ENCODE results near the gene ZBTB20. TPM values are rescaled to one million over a fixed set of nuclear protein-coding genes. Genes with fewer than 3 reads are reported as not detected.

Gene ZBTB20
- total and polyA plus RNA-seq, 2 donors (not counting 1 experiment from before 2014, with no cell fraction given): 4.0 to 22.5 TPM

- Histone ChIP-seq H3K4me2 (ENCODE audit: extremely low read depth, insufficient read depth, low read length) (no peak overlapping the region), H3K36me3 (ENCODE audit: control insufficient read depth, insufficient read depth, low read length) (no peaks in the 10 kb centered on the region)
Measured at GRCh38 chr3:114939920-114940319, 207.2 kb downstream of the ZBTB20 start.

GRCh38 chr3:114933407-114933806 is 213.7 kb downstream of the ZBTB20 start:
- DNase-seq (ENCODE audit: low read depth in 2 of 2): no peak
- Histone ChIP-seq H2AFZ (ENCODE audit: low read length) (no peak overlapping the region), H3K36me3 (ENCODE audit: control insufficient read depth, insufficient read depth, low read length) (no peaks in the 10 kb centered on the region), H3K4me1 (ENCODE audit: control insufficient read depth, extremely low read depth, insufficient read depth, low read length) (no peaks in the 10 kb centered on the region), H4K20me1 (ENCODE audit: control insufficient read depth, extremely low read depth, insufficient read depth, low read length) (no peaks in the 10 kb centered on the region), H3K4me2 (ENCODE audit: extremely low read depth, insufficient read depth, low read length) (no peak overlapping the region), H3K27ac (ENCODE audit: insufficient read depth, low read length) (no peak overlapping the region), H3K9me3 (ENCODE audit: control insufficient read depth, insufficient read depth, low read depth, low read length) (no peaks in the 10 kb centered on the region), H3K27me3 (ENCODE audit: control insufficient read depth, insufficient read depth, low read length) (no peaks in the 10 kb centered on the region), H3K79me2 (ENCODE audit: control insufficient read depth, insufficient read depth, low read length) (no peaks in the 10 kb centered on the region), H3K9ac (ENCODE audit: insufficient read depth, low read length) (no peak overlapping the region), H3K4me3 (replicated peaks in 1 of 4; ENCODE audit: control extremely low read depth in 1 of 4, insufficient read depth in 1 of 4, low read depth in 3 of 4, low read length in 4 of 4) (no peak overlapping the region)
- no peak for TF ChIP-seq EZH2 (IDR thresholded peaks at IDR 0.05; ENCODE audit: low read length, missing control alignments)
- TF ChIP-seq CTCF (conservative IDR thresholded peaks at IDR 0.05 in 1 of 2, IDR thresholded peaks at IDR 0.05 in 1 of 2; ENCODE audit: low read depth in 1 of 2, low read length in 2 of 2): no peak

More at GRCh38 chr3:114939920-114940319, 207.2 kb downstream of the ZBTB20 start:
- Histone ChIP-seq H3K27me3 (ENCODE audit: control insufficient read depth, insufficient read depth, low read length) (no peaks in the 10 kb centered on the region), H3K9me3 (ENCODE audit: control insufficient read depth, insufficient read depth, low read depth, low read length) (no peaks in the 10 kb centered on the region), H2AFZ (ENCODE audit: low read length) (no peak overlapping the region), H3K79me2 (ENCODE audit: control insufficient read depth, insufficient read depth, low read length) (no peaks in the 10 kb centered on the region), H3K4me3 (replicated peaks in 1 of 4; ENCODE audit: control extremely low read depth in 1 of 4, insufficient read depth in 1 of 4, low read depth in 3 of 4, low read length in 4 of 4) (no peak overlapping the region), H3K27ac (ENCODE audit: insufficient read depth, low read length) (no peak overlapping the region), H3K4me1 (ENCODE audit: control insufficient read depth, extremely low read depth, insufficient read depth, low read length) (no peaks in the 10 kb centered on the region), H4K20me1 (ENCODE audit: control insufficient read depth, extremely low read depth, insufficient read depth, low read length) (no peaks in the 10 kb centered on the region), H3K9ac (ENCODE audit: insufficient read depth, low read length) (no peak overlapping the region)
- DNase-seq (ENCODE audit: low read depth in 2 of 2): no peak
- TF ChIP-seq EZH2 (IDR thresholded peaks at IDR 0.05; ENCODE audit: low read length, missing control alignments) (no peak), CTCF (conservative IDR thresholded peaks at IDR 0.05 in 1 of 2, IDR thresholded peaks at IDR 0.05 in 1 of 2; ENCODE audit: low read depth in 1 of 2, low read length in 2 of 2) (no peak)

- TF ChIP-seq EZH2 (IDR thresholded peaks at IDR 0.05; ENCODE audit: low read length, missing control alignments) (no peak), CTCF (conservative IDR thresholded peaks at IDR 0.05 in 1 of 2, IDR thresholded peaks at IDR 0.05 in 1 of 2; ENCODE audit: low read depth in 1 of 2, low read length in 2 of 2) (no peak)
- Histone ChIP-seq H2AFZ (ENCODE audit: low read length) (no peak overlapping the region), H3K9ac (ENCODE audit: insufficient read depth, low read length) (no peak overlapping the region), H3K9me3 (ENCODE audit: control insufficient read depth, insufficient read depth, low read depth, low read length) (no peaks in the 10 kb centered on the region), H3K79me2 (ENCODE audit: control insufficient read depth, insufficient read depth, low read length) (no peaks in the 10 kb centered on the region), H3K4me2 (ENCODE audit: extremely low read depth, insufficient read depth, low read length) (no peak overlapping the region), H3K36me3 (ENCODE audit: control insufficient read depth, insufficient read depth, low read length) (no peaks in the 10 kb centered on the region), H3K4me3 (replicated peaks in 1 of 4; ENCODE audit: control extremely low read depth in 1 of 4, insufficient read depth in 1 of 4, low read depth in 3 of 4, low read length in 4 of 4) (no peak overlapping the region), H4K20me1 (ENCODE audit: control insufficient read depth, extremely low read depth, insufficient read depth, low read length) (no peaks in the 10 kb centered on the region), H3K27me3 (ENCODE audit: control insufficient read depth, insufficient read depth, low read length) (no peaks in the 10 kb centered on the region), H3K27ac (ENCODE audit: insufficient read depth, low read length) (no peak overlapping the region), H3K4me1 (ENCODE audit: control insufficient read depth, extremely low read depth, insufficient read depth, low read length) (no peaks in the 10 kb centered on the region)
- DNase-seq (ENCODE audit: low read depth in 2 of 2): no peak
Measured at GRCh38 chr3:114929971-114930732, 216.9 kb downstream of the ZBTB20 start.
